HAP-1 (cell line): ENCODE data around the gene POFUT1.

ENCODE experiments used
- DNase-seq, 2 experiments: peaks; one replicate each; pipeline ENCODE4 v3.0.0-alpha.2; 2016 to 2020; ENCODE audit warnings: low spot score in 2 of 2
- H3K27me3 ChIP-seq: fragments of 250-450 bp; sonication (Bioruptor Pico); 2 replicates; pipeline ENCODE4 v1.5.1; 2020; ENCODE audit warnings: low read depth, mild to moderate bottlenecking, moderate library complexity
- H3K36me3 ChIP-seq: fragments of 250-450 bp; sonication (Bioruptor Pico); replicated peaks from 2 replicates; pipeline ENCODE4 v1.5.1; 2020; ENCODE audit warnings: mild to moderate bottlenecking
- H3K4me1 ChIP-seq: fragments of 250-450 bp; sonication (Bioruptor Pico); 2 replicates; pipeline ENCODE4 v1.5.1; 2020; ENCODE audit warnings: mild to moderate bottlenecking
- H3K4me3 ChIP-seq: fragments of 250-450 bp; sonication (Bioruptor Pico); 2 replicates; pipeline ENCODE4 v1.5.1; 2020; ENCODE audit warnings: mild to moderate bottlenecking, moderate library complexity
- H3K9me3 ChIP-seq: fragments of 250-450 bp; sonication (Bioruptor Pico); 2 replicates; pipeline ENCODE4 v1.5.1; 2020; ENCODE audit warnings: mild to moderate bottlenecking, moderate library complexity
- in situ Hi-C: fragments of 300-500 bp; cut with MboI; formaldehyde crosslinking; loops from 3 replicates; pipeline ENCODE4 v1.14.3; 2020; ENCODE audit warnings: low sequenced_read_pairs, inconsistent platforms, mixed read lengths

POFUT1 gene

DNA sequence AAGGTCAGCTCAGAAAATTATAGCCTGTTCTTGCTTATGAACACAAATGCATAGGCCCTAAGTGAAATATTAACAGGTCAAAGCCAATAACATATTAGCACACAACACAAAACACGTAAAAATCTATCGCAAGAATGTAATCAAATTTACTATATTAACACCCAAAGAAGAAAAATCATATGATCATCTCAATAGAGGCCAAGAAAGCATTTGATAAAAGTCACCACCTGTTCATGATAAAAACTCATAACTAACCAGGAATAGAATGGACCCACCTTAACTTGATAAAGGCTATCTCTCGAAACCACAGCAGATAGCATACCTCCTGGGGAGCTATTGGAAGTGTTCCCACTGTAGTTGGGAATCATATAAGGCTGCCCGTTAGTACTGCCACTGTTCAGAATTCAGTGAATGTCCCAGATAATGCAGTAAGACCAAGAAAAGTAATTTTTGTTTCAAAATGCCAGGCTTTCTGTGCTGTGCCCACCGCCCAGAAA lies 21.6 kb downstream of the POFUT1 start:
- DNase-seq = no peak
- H3K4me3 ChIP-seq = no peak overlapping the region
- H3K9me3 ChIP-seq = no peaks in the 10 kb centered on the region
- H3K27me3 ChIP-seq = no peaks in the 10 kb centered on the region
- H3K36me3 ChIP-seq = peaks cover 53% of the 10 kb centered on the region
- H3K4me1 ChIP-seq = no peaks in the 10 kb centered on the region
- in situ Hi-C loops = no loop called here

- H3K36me3 ChIP-seq = peaks cover 63% of the 10 kb centered on the region
- in situ Hi-C loops = no loop called here
- H3K27me3 ChIP-seq = no peaks in the 10 kb centered on the region
- no peaks in the 10 kb centered on the region for H3K4me1 ChIP-seq
- no peak overlapping the region for H3K4me3 ChIP-seq
- DNase-seq = no peak
- no peaks in the 10 kb centered on the region for H3K9me3 ChIP-seq
Measured at GRCh38 chr20:32230707-32231106, 23.0 kb downstream of the POFUT1 start.

- Histone ChIP-seq H3K27me3 (no peaks in the 10 kb centered on the region), H3K4me1 (no peaks in the 10 kb centered on the region)
- in situ Hi-C loops = no loop called here
Measured at GRCh38 chr20:32231245-32231644, 23.6 kb downstream of the POFUT1 start.

GRCh38 chr20:32231847-32232246 lies 24.2 kb downstream of the POFUT1 start:
- H3K9me3 ChIP-seq = no peaks in the 10 kb centered on the region
- peaks cover 70% of the 10 kb centered on the region for H3K36me3 ChIP-seq
- no peak overlapping the region for H3K4me3 ChIP-seq
- in situ Hi-C loops = no loop called here
- no peak for DNase-seq
- H3K27me3 ChIP-seq = no peaks in the 10 kb centered on the region
- H3K4me1 ChIP-seq = no peaks in the 10 kb centered on the region

More at GRCh38 chr20:32231245-32231644, 23.6 kb downstream of the POFUT1 start:
- Histone ChIP-seq H3K36me3 (peaks cover 64% of the 10 kb centered on the region), H3K4me3 (no peak overlapping the region), H3K9me3 (no peaks in the 10 kb centered on the region)
- no peak for DNase-seq

DNA sequence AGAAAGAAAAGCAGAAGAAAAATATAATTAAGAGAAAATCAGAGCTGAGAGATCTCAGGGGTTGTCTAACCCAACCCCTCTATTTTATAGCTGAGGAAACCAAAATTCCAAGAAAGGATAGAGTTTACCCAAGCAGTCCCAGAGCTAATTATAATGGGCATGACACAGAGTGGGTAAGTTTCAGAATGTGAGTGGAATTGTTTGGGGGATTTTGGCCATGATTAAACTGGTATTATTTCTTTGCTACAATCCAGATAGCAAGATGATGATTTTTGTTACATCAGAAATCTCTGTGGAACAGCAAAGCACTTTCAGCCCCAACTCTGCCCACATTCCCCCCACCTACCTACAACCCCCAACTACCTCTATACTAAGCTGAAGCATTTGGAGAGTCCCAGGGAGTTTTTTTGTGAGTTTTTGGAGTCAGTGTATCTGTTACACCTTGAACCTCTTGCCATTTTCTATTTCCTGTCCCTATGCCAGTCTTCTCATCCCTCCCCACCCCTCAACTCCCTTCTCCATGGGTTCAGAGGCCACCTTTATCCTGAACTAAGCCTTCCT lies 24.7 kb downstream of the POFUT1 start:
- Histone ChIP-seq H3K27me3 (no peaks in the 10 kb centered on the region), H3K4me1 (no peaks in the 10 kb centered on the region), H3K9me3 (no peaks in the 10 kb centered on the region), H3K36me3 (peaks cover 71% of the 10 kb centered on the region), H3K4me3 (no peak overlapping the region)
- in situ Hi-C loops = no loop called here
- DNase-seq = no peak

- Histone ChIP-seq H3K4me1 (no peaks in the 10 kb centered on the region), H3K9me3 (no peaks in the 10 kb centered on the region), H3K27me3 (no peaks in the 10 kb centered on the region), H3K36me3 (peaks cover 69% of the 10 kb centered on the region), H3K4me3 (no peak overlapping the region)
- in situ Hi-C loops = no loop called here
- no peak for DNase-seq
Measured at GRCh38 chr20:32233286-32233685, 25.6 kb downstream of the POFUT1 start.

- Histone ChIP-seq H3K27me3 (no peaks in the 10 kb centered on the region), H3K9me3 (no peaks in the 10 kb centered on the region), H3K4me3 (no peak overlapping the region), H3K36me3 (peaks cover 59% of the 10 kb centered on the region), H3K4me1 (no peaks in the 10 kb centered on the region)
- in situ Hi-C loops = no loop called here
- DNase-seq = no peak
Measured at GRCh38 chr20:32234135-32234808, 26.6 kb downstream of the POFUT1 start.

GRCh38 chr20:32235331-32236047 lies 27.8 kb downstream of the POFUT1 start:
- peaks cover 54% of the 10 kb centered on the region for H3K36me3 ChIP-seq
- DNase-seq = no peak
- no peaks in the 10 kb centered on the region for H3K27me3 ChIP-seq
- H3K9me3 ChIP-seq = no peaks in the 10 kb centered on the region
- peaks cover 8% of the 10 kb centered on the region for H3K4me1 ChIP-seq
- in situ Hi-C loops = no loop called here
- H3K4me3 ChIP-seq = no peak overlapping the region

GRCh38 chr20:32236048-32236533 lies 28.4 kb downstream of the POFUT1 start:
- Histone ChIP-seq H3K36me3 (peaks cover 48% of the 10 kb centered on the region), H3K4me1 (peaks cover 10% of the 10 kb centered on the region), H3K9me3 (no peaks in the 10 kb centered on the region), H3K27me3 (0 out of 2 replicates have a peak, but pooled peaks cover 3% of the 10 kb centered on the region), H3K4me3 (no peak overlapping the region)
- in situ Hi-C loops = no loop called here
- DNase-seq = no peak

DNA sequence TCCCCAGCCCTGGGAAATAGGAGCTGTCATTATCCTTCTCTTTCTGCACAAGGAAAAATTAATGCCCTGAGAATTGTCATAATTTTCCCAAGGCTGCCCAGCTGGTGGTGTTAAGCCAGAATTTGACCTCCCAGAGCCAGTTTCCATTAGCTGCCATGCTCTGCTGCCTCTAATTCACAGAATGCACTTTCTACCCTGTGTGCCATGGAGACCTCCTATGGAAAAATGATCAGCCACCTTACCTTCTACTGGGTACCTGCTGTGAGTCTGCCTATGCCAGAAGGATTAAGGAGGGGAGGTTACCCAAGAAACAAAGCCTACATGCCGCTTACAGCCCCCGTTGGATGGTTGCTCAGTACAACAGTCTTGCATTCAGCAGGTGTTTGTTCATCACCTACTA lies 29.1 kb downstream of the POFUT1 start:
- no peaks in the 10 kb centered on the region for H3K9me3 ChIP-seq
- peaks cover 10% of the 10 kb centered on the region for H3K4me1 ChIP-seq
- H3K27me3 ChIP-seq = 0 out of 2 replicates have a peak, but pooled peaks cover 3% of the 10 kb centered on the region
- H3K36me3 ChIP-seq = peaks cover 42% of the 10 kb centered on the region
- DNase-seq = no peak
- no peak overlapping the region for H3K4me3 ChIP-seq
- in situ Hi-C loops = no loop called here

GRCh38 chr20:32237419-32237818 lies 29.7 kb downstream of the POFUT1 start:
- Histone ChIP-seq H3K27me3 (0 out of 2 replicates have a peak, but pooled peaks cover 3% of the 10 kb centered on the region), H3K4me1 (peaks cover 10% of the 10 kb centered on the region), H3K4me3 (no peak overlapping the region), H3K36me3 (peaks cover 38% of the 10 kb centered on the region), H3K9me3 (no peaks in the 10 kb centered on the region)
- in situ Hi-C loops = no loop called here
- DNase-seq = no peak

DNA sequence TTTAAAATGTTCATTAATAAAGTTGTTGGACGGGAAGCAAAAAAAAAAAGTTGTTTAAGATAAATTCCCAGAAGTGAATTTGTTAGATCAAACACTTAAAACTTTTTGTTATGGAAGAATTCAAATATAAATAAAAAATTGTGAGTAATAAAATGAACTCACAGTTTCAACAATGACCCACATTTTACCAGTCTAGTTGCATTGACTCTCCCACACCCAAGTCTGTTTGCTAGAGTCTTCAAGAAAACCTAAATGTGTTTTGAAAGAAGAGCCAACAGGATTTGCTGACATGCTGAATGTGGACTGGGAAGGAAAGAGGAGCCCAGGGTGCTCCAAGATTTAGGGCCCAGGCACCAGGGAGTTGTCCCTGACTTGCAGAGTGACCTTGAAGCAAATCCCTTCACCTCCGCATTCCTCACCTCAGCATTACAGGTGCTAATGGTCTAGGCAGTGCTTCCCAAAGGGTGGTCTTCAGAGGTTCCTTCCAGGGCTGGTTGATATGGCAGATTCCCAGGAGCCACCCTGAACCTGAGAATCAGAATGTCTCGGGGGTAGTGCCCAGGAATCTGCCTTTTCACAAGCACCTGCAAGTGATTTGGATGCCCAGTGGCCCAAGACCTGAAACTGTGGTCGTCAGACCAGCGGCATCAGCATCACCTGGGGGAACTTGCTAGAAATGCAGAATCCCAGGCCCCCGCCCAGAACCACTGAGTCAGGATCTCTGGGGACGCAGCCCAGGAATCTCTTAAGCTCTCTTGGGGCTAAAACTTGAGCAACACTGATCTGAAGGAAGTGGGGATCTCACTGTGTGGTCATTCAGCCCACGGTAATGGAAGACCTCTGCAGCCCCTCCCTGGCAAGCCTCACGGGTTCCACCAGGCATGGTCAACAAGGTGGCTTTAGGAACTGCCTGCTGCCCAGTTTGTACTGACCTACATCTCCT lies 31.1 kb downstream of the POFUT1 start:
- Histone ChIP-seq H3K4me1 (peaks cover 10% of the 10 kb centered on the region), H3K36me3 (peaks cover 25% of the 10 kb centered on the region), H3K9me3 (no peaks in the 10 kb centered on the region), H3K4me3 (no peak overlapping the region), H3K27me3 (0 out of 2 replicates have a peak, but pooled peaks cover 3% of the 10 kb centered on the region)
- in situ Hi-C loops = no loop called here
- no peak for DNase-seq

GRCh38 chr20:32240205-32240604 lies 32.5 kb downstream of the POFUT1 start:
- Histone ChIP-seq H3K4me3 (no peak overlapping the region), H3K4me1 (peaks cover 10% of the 10 kb centered on the region), H3K27me3 (0 out of 2 replicates have a peak, but pooled peaks cover 3% of the 10 kb centered on the region), H3K9me3 (no peaks in the 10 kb centered on the region), H3K36me3 (peaks cover 13% of the 10 kb centered on the region)
- in situ Hi-C loops = no loop called here
- peak in 1 of 2 experiments; percentile 8 for DNase-seq
